HEK293 (cell line): Measurements from ENCODE around the gene THBS2.

ENCODE experiments used
- CTCF ChIA-PET: fragments of 350-600 bp; formaldehyde crosslinking; extraction: SDS; loops from one replicate; lab custom pipeline; 2021; ENCODE audit warnings: antibody characterized with exemption; lab: Yijun Ruan, JAX
- POLR2A ChIA-PET: fragments of 300-600 bp; formaldehyde crosslinking; extraction: SDS; loops from one replicate; lab custom pipeline; 2020; ENCODE audit warnings: antibody characterized with exemption, inconsistent platforms; lab: Yijun Ruan, JAX
- H3K27ac ChIP-seq: fragments of 200-500 bp; sonication (Bioruptor generic); 2 replicates; pipeline ENCODE4 v1.5.1; 2014; ENCODE audit warnings: low read depth, low read length, control low read depth, inconsistent platforms; ENCODE audit errors: extremely low read depth
- H3K36me3 ChIP-seq, 2 experiments: fragments of 200-500 bp in 1 of 2; sonication (Bioruptor generic) in 1 of 2; 1 replicate in 1 of 2; 2 replicates in 1 of 2; pipeline ENCODE4 v1.5.1; 2014 to 2017; ENCODE audit warnings: inconsistent platforms in 2 of 2, low read length in 2 of 2; ENCODE audit not compliant: control insufficient read depth in 2 of 2, insufficient read depth in 1 of 2
- H3K4me1 ChIP-seq: fragments of 200-500 bp; sonication (Bioruptor generic); 2 replicates; pipeline ENCODE4 v1.5.1; 2014; ENCODE audit warnings: mild to moderate bottlenecking, low read length, inconsistent platforms; ENCODE audit not compliant: control insufficient read depth, insufficient read depth
- H3K4me3 ChIP-seq: 2 replicates; pipeline ENCODE4 v1.5.1; 2011; ENCODE audit warnings: low read depth, mild to moderate bottlenecking, control low read depth, low read length, moderate library complexity
- H3K9me3 ChIP-seq: fragments of 200-500 bp; sonication (Bioruptor generic); 2 replicates; pipeline ENCODE4 v1.5.1; 2014; ENCODE audit warnings: low read depth, low read length, inconsistent platforms; ENCODE audit not compliant: control insufficient read depth, insufficient read depth
- ATF2 ChIP-seq: fragments of 450-650 bp; formaldehyde crosslinking; IDR thresholded peaks from 2 replicates; pipeline ENCODE4 v1.5.1; 2016; ENCODE audit warnings: missing biosample characterization, missing genetic modification characterization, low read depth
- BCL6B ChIP-seq: fragments of 450-650 bp; formaldehyde crosslinking; IDR thresholded peaks from 2 replicates; pipeline ENCODE4 v1.5.1; 2017; ENCODE audit warnings: missing biosample characterization, missing genetic modification characterization
- HOXA7 ChIP-seq: sonication (generic); formaldehyde crosslinking; IDR thresholded peaks from 2 replicates; pipeline ENCODE4 v1.8.1; 2022; ENCODE audit warnings: missing genetic modification reagents, borderline replicate concordance
- PRDM6 ChIP-seq: fragments of 450-650 bp; formaldehyde crosslinking; IDR thresholded peaks from 2 replicates; pipeline ENCODE4 v1.5.1; 2017; ENCODE audit warnings: missing biosample characterization, missing genetic modification characterization
- SETDB1 ChIP-seq: IDR thresholded peaks from one replicate; pipeline ENCODE4 v1.6.1; 2017; ENCODE audit warnings: mild to moderate bottlenecking, low read length, moderate library complexity, mixed read lengths; ENCODE audit not compliant: insufficient read length
- SP2 ChIP-seq: fragments of 450-650 bp; formaldehyde crosslinking; IDR thresholded peaks from 2 replicates; pipeline ENCODE4 v1.5.1; 2016; ENCODE audit warnings: missing biosample characterization, missing genetic modification characterization
- ZBTB20 ChIP-seq: fragments of 450-650 bp; formaldehyde crosslinking; IDR thresholded peaks from 2 replicates; pipeline ENCODE4 v1.5.1; 2016; ENCODE audit warnings: missing biosample characterization, missing genetic modification characterization
- ZBTB21 ChIP-seq: fragments of 450-650 bp; formaldehyde crosslinking; IDR thresholded peaks from 2 replicates; pipeline ENCODE4 v1.5.1; 2017; ENCODE audit warnings: missing biosample characterization, missing genetic modification characterization
- ZNF148 ChIP-seq: fragments of 450-650 bp; formaldehyde crosslinking; IDR thresholded peaks from 2 replicates; pipeline ENCODE4 v1.5.0; 2017; ENCODE audit warnings: missing biosample characterization, missing genetic modification characterization, borderline replicate concordance
- ZNF175 ChIP-seq: fragments of 450-650 bp; formaldehyde crosslinking; IDR thresholded peaks from 2 replicates; pipeline ENCODE4 v1.5.1; 2016; ENCODE audit warnings: missing biosample characterization, missing genetic modification characterization
- ZNF19 ChIP-seq: fragments of 450-650 bp; formaldehyde crosslinking; IDR thresholded peaks from 2 replicates; pipeline ENCODE4; 2016; ENCODE audit warnings: missing biosample characterization, missing genetic modification characterization, low read depth
- ZNF248 ChIP-seq: fragments of 450-650 bp; formaldehyde crosslinking; IDR thresholded peaks from 2 replicates; pipeline ENCODE4 v1.5.1; 2017; ENCODE audit warnings: missing biosample characterization, missing genetic modification characterization
- ZNF266 ChIP-seq: fragments of 450-650 bp; formaldehyde crosslinking; IDR thresholded peaks from 2 replicates; pipeline ENCODE4 v1.5.1; 2016; ENCODE audit warnings: missing biosample characterization, missing genetic modification characterization, low read depth
- ZNF335 ChIP-seq: fragments of 450-650 bp; formaldehyde crosslinking; conservative IDR thresholded peaks from 2 replicates; pipeline ENCODE4 v1.5.1; 2016; ENCODE audit warnings: missing biosample characterization, missing genetic modification characterization
- ZNF423 ChIP-seq: fragments of 450-650 bp; formaldehyde crosslinking; IDR thresholded peaks from 2 replicates; pipeline ENCODE4 v1.5.1; 2016; ENCODE audit warnings: missing biosample characterization, missing genetic modification characterization
- ZNF449 ChIP-seq: fragments of 450-650 bp; formaldehyde crosslinking; IDR thresholded peaks from 2 replicates; pipeline ENCODE4 v1.5.1; 2017; ENCODE audit warnings: missing biosample characterization, mild to moderate bottlenecking, missing genetic modification characterization, moderate library complexity
- ZNF510 ChIP-seq: fragments of 450-650 bp; formaldehyde crosslinking; IDR thresholded peaks from 2 replicates; pipeline ENCODE4 v1.5.1; 2018; ENCODE audit warnings: mild to moderate bottlenecking, missing genetic modification characterization, missing biosample characterization; ENCODE audit not compliant: insufficient replicate concordance
- ZNF521 ChIP-seq: fragments of 450-650 bp; formaldehyde crosslinking; IDR thresholded peaks from 2 replicates; pipeline ENCODE4 v1.5.1; 2017; ENCODE audit warnings: missing biosample characterization, mild to moderate bottlenecking, missing genetic modification characterization
- ZNF530 ChIP-seq: fragments of 450-650 bp; formaldehyde crosslinking; IDR thresholded peaks from 2 replicates; pipeline ENCODE4 v1.5.1; 2016; ENCODE audit warnings: low read depth, missing biosample characterization, missing genetic modification characterization
- ZNF626 ChIP-seq: fragments of 450-650 bp; sonication (Bioruptor Pico); formaldehyde crosslinking; IDR thresholded peaks from 2 replicates; pipeline ENCODE4 v1.5.1; 2018; ENCODE audit warnings: missing biosample characterization, missing genetic modification characterization, inconsistent platforms
- ZNF707 ChIP-seq: fragments of 450-650 bp; formaldehyde crosslinking; IDR thresholded peaks from 2 replicates; pipeline ENCODE4 v1.5.1; 2016; ENCODE audit warnings: missing biosample characterization, missing genetic modification characterization
- ZNF768 ChIP-seq: fragments of 450-650 bp; formaldehyde crosslinking; IDR thresholded peaks from 2 replicates; pipeline ENCODE4 v1.5.1; 2018; ENCODE audit warnings: missing biosample characterization, mild to moderate bottlenecking, missing genetic modification characterization
- ZNF837 ChIP-seq: fragments of 450-650 bp; formaldehyde crosslinking; IDR thresholded peaks from 2 replicates; pipeline ENCODE4 v1.5.1; 2016; ENCODE audit warnings: missing biosample characterization, missing genetic modification characterization
- ZSCAN18 ChIP-seq: fragments of 450-650 bp; formaldehyde crosslinking; IDR thresholded peaks from 2 replicates; pipeline ENCODE4 v1.5.1; 2016; ENCODE audit warnings: missing biosample characterization, missing genetic modification characterization

The THBS2 gene

GRCh38 chr6:169189182-169189581 lies 64.5 kb downstream of the THBS2 start:
- Histone ChIP-seq H3K4me1 (no peaks in the 10 kb centered on the region), H3K4me3 (no peak overlapping the region), H3K9me3 (no peaks in the 10 kb centered on the region), H3K27ac (no peak overlapping the region), H3K36me3 (no peaks in the 10 kb centered on the region)
- POLR2A ChIA-PET = no interaction called here
- CTCF ChIA-PET = no interaction called here
- TF ChIP-seq ZBTB20 = no peak
- no peak for TF ChIP-seq ZNF626
- TF ChIP-seq ZNF175 = no peak
- no peak for TF ChIP-seq ZNF19 (tag by site-specific recombination)
- TF ChIP-seq ZSCAN18 (tag by site-specific recombination) = no peak
- no peak for TF ChIP-seq ZNF530 (tag by site-specific recombination)
- no peak for TF ChIP-seq ZNF521 (tag by site-specific recombination)
- no peak for TF ChIP-seq BCL6B (tag by site-specific recombination)
- no peak for TF ChIP-seq ZNF248 (tag by site-specific recombination)
- TF ChIP-seq ZNF423 (tag by site-specific recombination) = no peak

- Histone ChIP-seq H3K4me3 (no peak overlapping the region), H3K9me3 (no peaks in the 10 kb centered on the region), H3K4me1 (no peaks in the 10 kb centered on the region), H3K36me3 (no peaks in the 10 kb centered on the region), H3K27ac (no peak overlapping the region)
- ChIA-PET POLR2A (no interaction called here), CTCF (no interaction called here)
- TF ChIP-seq ATF2 (tag by site-specific recombination) (peak; percentile 82), ZNF510 (no peak), ZBTB21 (peak; percentile 22; the same call in 1 of the 2 replicates), HOXA7 (CRISPR knock-in tag) (no peak), ZNF449 (tag by site-specific recombination) (no peak), ZNF837 (tag by site-specific recombination) (no peak), ZNF335 (tag by site-specific recombination) (no peak)
Observed at GRCh38 chr6:169188475-169188874, 65.2 kb downstream of the THBS2 start.

- Histone ChIP-seq H3K36me3 (no peaks in the 10 kb centered on the region), H3K4me3 (no peak overlapping the region), H3K27ac (no peak overlapping the region), H3K9me3 (no peaks in the 10 kb centered on the region), H3K4me1 (no peaks in the 10 kb centered on the region)
- ChIA-PET POLR2A (no interaction called here), CTCF (interaction anchor here (1.2 kb wide), 1 partner anchor 18 kb away, joined by 3 read pairs; no protein-coding TSS in a partner anchor)
- TF ChIP-seq ZNF768 (tag by site-specific recombination) = no peak
- TF ChIP-seq ZNF175 = no peak
- TF ChIP-seq PRDM6 = no peak
- no peak for TF ChIP-seq ZNF707 (tag by site-specific recombination)
- TF ChIP-seq SP2 (tag by site-specific recombination) = no peak
- no peak for TF ChIP-seq ZNF266 (tag by site-specific recombination)
- TF ChIP-seq SETDB1 = no peak
- no peak for TF ChIP-seq ZNF148
Observed at GRCh38 chr6:169188051-169188470, 65.6 kb downstream of the THBS2 start.
